PFSK-1 (cell line): Measurements from ENCODE around the gene HTT.

Experiments used
- FOXP2 ChIP-seq: optimal IDR thresholded peaks from 2 replicates; pipeline ENCODE3; 2011; ENCODE audit warnings: borderline replicate concordance, control low read depth, inconsistent platforms; ENCODE audit not compliant: insufficient read depth; ENCODE audit errors: extremely low read length, extremely low read depth
- POLR2AphosphoS5 ChIP-seq: IDR thresholded peaks from 2 replicates; pipeline ENCODE4 v1.6.1; 2012; ENCODE audit warnings: low read depth, mild to moderate bottlenecking, control low read depth, low read length, moderate library complexity
- REST ChIP-seq, 2 experiments: IDR thresholded peaks; 2 replicates each; pipeline versions ENCODE4 v1.6.1 to v1.8.0; 2011 to 2012; ENCODE audit warnings: low read depth in 2 of 2, low read length in 2 of 2, control low read depth in 1 of 2, inconsistent platforms in 1 of 2, mild to moderate bottlenecking in 1 of 2, moderate library complexity in 1 of 2; ENCODE audit not compliant: insufficient read depth in 1 of 2
- SIN3A ChIP-seq: IDR thresholded peaks from 2 replicates; pipeline ENCODE4 v1.6.1; 2012; ENCODE audit warnings: mild to moderate bottlenecking, low read length, moderate library complexity, borderline replicate concordance; ENCODE audit not compliant: insufficient read depth
- TAF1 ChIP-seq: IDR thresholded peaks from 2 replicates; pipeline ENCODE4 v1.6.1; 2012; ENCODE audit warnings: low read length, control low read depth, borderline replicate concordance; ENCODE audit not compliant: insufficient read depth

The HTT gene

GRCh38 chr4:3207531-3208037, 133.1 kb downstream of the HTT start:
- TF ChIP-seq POLR2AphosphoS5 (no peak), TAF1 (no peak), REST (IDR thresholded peaks at IDR 0.05; ENCODE audit: insufficient read depth in 1 of 2, low read depth in 2 of 2, low read length in 2 of 2) (no peak), FOXP2 (no peak), SIN3A (no peak)

GRCh38 chr4:3208826-3209225, 134.3 kb downstream of the HTT start:
- no peak for TF ChIP-seq SIN3A
- no peak for TF ChIP-seq FOXP2
- TF ChIP-seq TAF1, result no peak
- TF ChIP-seq POLR2AphosphoS5, result no peak
- no peak for TF ChIP-seq REST (IDR thresholded peaks at IDR 0.05; ENCODE audit: insufficient read depth in 1 of 2, low read depth in 2 of 2, low read length in 2 of 2)

DNA sequence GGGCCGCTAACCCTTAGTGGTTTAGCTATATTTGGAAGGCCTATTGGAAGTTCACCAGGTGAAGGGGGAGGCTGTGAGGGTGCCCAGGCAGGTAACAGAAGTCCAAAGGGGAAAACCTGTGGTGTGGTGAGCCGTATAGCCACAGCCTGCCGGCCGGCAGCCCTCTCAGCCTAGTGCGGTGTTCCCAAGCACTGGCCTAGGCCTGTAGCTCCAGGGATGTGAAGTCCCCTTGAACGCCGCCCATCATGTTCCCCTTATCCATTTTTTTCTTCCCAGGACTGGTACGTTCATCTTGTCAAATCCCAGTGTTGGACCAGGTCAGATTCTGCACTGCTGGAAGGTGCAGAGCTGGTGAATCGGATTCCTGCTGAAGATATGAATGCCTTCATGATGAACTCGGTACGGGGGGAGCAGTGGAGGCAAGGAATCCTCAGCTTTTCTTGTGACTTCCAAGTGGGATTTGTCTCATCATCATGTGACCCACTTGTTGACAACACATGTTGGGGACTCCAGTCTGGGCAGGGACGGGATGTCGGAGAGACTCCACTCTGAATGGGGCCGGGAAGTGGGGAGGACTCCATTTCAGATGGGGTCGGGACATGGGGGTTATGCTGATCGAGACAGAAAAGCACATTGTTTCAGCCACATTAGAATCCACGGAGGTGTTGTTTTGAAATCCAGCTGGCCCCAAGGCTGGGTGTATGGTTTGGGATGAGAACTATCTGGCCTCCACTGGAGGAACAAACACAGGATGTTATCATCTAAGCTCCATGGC, 135.3 kb downstream of the HTT start:
- TF ChIP-seq FOXP2 (no peak), POLR2AphosphoS5 (no peak), TAF1 (no peak), SIN3A (no peak), REST (IDR thresholded peaks at IDR 0.05; ENCODE audit: insufficient read depth in 1 of 2, low read depth in 2 of 2, low read length in 2 of 2) (no peak)

DNA sequence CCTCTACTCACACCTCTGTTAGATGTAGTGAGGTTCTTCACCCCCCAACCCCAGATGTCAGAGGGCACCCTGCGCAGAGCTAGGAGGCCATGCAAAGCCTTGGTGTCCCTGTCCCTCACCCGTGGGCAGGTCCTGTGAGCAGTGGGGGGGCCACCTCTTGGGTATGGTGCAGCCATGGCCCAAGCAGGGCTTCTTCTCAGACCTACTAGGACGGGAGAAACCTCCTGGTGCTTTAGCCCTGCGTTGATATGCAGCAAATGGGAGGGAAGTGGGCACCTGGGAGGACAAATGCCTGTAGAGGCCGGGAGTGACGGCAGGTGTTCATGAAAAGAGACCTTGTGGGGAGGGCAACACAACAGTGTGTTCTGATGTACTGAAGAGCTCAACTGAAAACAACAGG, 136.0 kb downstream of the HTT start:
- TF ChIP-seq TAF1 (no peak), SIN3A (no peak), POLR2AphosphoS5 (no peak), FOXP2 (no peak), REST (IDR thresholded peaks at IDR 0.05; ENCODE audit: insufficient read depth in 1 of 2, low read depth in 2 of 2, low read length in 2 of 2) (no peak)
